IPS-18a (cell line): ENCODE results near the gene PAPSS1.
"Not testable (repeated sequence)": the region's sequence is repeated elsewhere in the genome, so short reads cannot be mapped to it uniquely, and the experiment has no call there.

Source experiments
- H3K27ac ChIP-seq: one replicate; pipeline ENCODE4 v1.5.1; 2013; ENCODE audit warnings: low read length
- H3K27me3 ChIP-seq: one replicate; pipeline ENCODE4 v1.6.1; 2013; ENCODE audit warnings: mild to moderate bottlenecking, low read length; ENCODE audit not compliant: control insufficient read depth, insufficient read depth
- H3K36me3 ChIP-seq: one replicate; pipeline ENCODE4 v1.6.1; 2013; ENCODE audit warnings: low read depth, low read length; ENCODE audit not compliant: control insufficient read depth
- H3K4me1 ChIP-seq: one replicate; pipeline ENCODE4 v1.6.1; 2013; ENCODE audit warnings: low read depth, low read length; ENCODE audit not compliant: control insufficient read depth
- H3K4me3 ChIP-seq: one replicate; pipeline ENCODE4 v1.5.1; 2013; ENCODE audit warnings: low read length
- H3K9ac ChIP-seq: one replicate; pipeline ENCODE4 v1.6.1; 2013; ENCODE audit warnings: mild to moderate bottlenecking, low read length, moderate library complexity
- H3K9me3 ChIP-seq: one replicate; pipeline ENCODE4 v1.6.1; 2013; ENCODE audit warnings: low read depth, low read length; ENCODE audit not compliant: control insufficient read depth

The PAPSS1 gene

DNA sequence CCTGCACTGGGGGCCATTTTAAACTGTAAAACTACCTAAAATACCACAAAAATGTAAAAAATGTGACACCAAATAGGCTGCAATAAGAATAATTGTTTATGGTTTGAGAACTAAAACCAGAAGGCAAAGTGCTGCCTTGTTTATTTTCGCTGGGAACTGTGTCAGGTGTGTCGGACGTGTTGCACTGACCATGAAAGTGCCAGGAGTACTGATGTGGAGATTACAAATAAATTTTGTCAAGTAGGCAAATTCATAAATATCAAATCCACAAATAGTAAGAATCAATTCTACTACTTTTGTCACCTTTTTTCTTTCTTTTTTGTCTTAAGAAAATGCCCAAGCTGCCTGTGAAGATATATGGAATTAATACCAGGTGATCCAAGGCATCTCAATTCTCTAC, 37.7 kb downstream of the PAPSS1 start:
- no peak overlapping the region for H3K9ac ChIP-seq
- H3K27me3 ChIP-seq, result no peaks in the 10 kb centered on the region
- H3K4me3 ChIP-seq, result no peak overlapping the region
- H3K36me3 ChIP-seq, result peaks cover 14% of the 10 kb centered on the region
- no peak overlapping the region for H3K27ac ChIP-seq
- no peaks in the 10 kb centered on the region for H3K9me3 ChIP-seq
- H3K4me1 ChIP-seq, result no peaks in the 10 kb centered on the region

DNA sequence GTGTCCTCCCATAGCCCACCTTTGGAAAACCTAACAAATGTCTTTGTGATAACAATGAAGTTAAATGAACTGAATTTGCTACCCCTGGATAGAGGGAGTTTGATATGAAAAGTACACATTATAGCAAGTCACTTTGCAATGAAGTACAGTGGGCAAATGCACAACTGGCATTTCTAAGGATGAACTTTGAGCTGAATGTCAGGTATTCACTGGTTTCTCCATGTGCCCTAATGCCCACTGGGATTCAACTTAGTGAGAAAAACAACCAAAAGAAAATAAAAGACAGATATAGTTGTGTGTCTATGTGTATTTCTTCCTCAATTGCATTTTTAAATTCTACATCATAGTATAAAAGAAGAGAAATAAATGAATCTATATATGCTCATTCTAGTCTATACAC, 51.0 kb downstream of the PAPSS1 start:
- H3K36me3 ChIP-seq, result no peaks in the 10 kb centered on the region
- H3K9me3 ChIP-seq, result no peaks in the 10 kb centered on the region
- H3K4me3 ChIP-seq, result no peak overlapping the region
- no peaks in the 10 kb centered on the region for H3K27me3 ChIP-seq
- peaks cover 11% of the 10 kb centered on the region for H3K4me1 ChIP-seq
- H3K27ac ChIP-seq, result no peak overlapping the region
- no peak overlapping the region for H3K9ac ChIP-seq

DNA sequence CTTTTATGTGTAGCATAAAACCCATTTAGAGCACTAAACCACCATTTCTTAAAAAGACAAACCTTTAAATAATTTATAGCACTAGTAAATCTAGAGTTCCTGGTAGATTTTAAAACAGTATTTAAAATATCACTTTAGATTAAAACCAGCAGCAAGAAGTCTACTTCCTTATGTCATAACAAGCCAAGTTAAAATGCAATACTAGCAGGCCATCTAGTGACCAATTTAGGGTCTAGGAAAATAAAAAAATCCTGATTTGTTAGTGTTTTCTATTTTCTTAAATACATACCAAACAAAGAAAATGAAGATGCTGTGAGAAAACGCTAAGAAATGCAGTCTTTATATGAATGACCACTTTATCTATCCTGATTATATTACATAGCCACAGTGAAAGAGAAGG, 53.9 kb downstream of the PAPSS1 start:
- H3K36me3 ChIP-seq, result no peaks in the 10 kb centered on the region
- no peak overlapping the region for H3K4me3 ChIP-seq
- no peak overlapping the region for H3K9ac ChIP-seq
- no peak overlapping the region for H3K27ac ChIP-seq
- no peaks in the 10 kb centered on the region for H3K9me3 ChIP-seq
- H3K27me3 ChIP-seq, result no peaks in the 10 kb centered on the region
- peaks cover 14% of the 10 kb centered on the region for H3K4me1 ChIP-seq

DNA sequence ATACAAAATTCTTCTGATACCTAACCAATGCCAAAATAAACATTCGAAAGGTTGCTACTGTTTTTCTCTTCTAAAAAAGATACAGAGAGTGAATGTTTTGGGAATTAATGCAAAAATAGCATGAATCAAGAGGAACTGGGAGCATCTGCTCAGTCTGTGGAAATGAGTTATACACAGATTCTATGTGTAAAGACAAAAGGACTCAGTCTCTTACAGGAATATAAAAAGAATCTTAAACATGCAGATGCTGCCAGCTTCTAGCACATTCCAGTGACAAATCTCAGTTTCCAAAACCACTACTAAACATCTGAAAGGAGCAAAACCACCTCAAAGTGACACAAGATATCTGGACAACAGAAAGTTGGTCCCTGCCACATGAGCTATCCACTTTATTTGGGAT, 55.0 kb downstream of the PAPSS1 start:
- Histone ChIP-seq H3K27me3 (no peaks in the 10 kb centered on the region), H3K4me1 (peaks cover 14% of the 10 kb centered on the region), H3K4me3 (no peak overlapping the region), H3K27ac (no peak overlapping the region), H3K9ac (no peak overlapping the region), H3K36me3 (no peaks in the 10 kb centered on the region), H3K9me3 (no peaks in the 10 kb centered on the region)

DNA sequence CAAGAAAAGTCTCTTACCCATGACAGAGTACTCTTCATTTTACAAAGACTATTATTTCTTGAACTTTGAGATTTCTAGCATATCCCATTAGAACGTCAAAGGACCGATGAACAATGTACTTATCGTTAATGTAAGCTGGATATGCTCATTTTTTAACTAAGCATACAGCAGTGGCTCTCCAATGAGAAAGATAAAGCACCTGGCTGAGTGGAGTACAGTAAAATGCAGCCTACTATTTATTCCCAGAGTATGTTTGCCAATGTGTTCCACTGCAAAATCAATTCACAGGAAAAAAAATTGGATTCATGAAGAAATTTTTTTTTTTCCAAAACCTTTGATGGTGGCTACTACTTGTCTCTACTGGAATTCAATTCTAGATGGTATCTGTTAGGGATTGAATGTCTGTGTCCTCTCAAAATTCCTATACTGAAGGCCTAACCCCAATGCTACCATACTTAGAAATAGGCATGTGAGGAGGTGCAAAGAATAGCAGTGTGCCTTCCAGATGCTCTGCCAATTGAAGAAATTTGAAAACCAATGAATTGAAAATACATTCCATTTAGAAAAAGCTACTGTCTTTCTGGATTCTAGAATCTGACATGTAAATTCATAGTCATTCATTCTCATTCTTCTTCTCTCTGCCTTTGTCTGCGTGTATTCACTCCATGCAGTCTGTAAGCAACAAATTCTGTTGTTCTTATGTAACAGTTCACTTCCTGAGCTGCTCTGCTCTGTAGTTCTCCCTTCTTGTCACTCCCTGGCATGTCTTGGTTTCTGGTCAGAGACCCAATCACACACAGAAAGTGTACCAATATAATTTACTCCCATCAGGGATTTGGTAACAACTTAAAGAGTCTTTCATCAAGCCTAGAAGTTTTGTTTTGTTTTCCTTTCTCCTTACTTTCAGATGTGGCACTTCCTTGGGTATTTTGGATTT, 61.4 kb downstream of the PAPSS1 start:
- Histone ChIP-seq H3K4me1 (peaks cover 3% of the 10 kb centered on the region), H3K9me3 (no peaks in the 10 kb centered on the region), H3K4me3 (no peak overlapping the region), H3K27me3 (no peaks in the 10 kb centered on the region), H3K36me3 (no peaks in the 10 kb centered on the region), H3K9ac (no peak overlapping the region), H3K27ac (no peak overlapping the region)

DNA sequence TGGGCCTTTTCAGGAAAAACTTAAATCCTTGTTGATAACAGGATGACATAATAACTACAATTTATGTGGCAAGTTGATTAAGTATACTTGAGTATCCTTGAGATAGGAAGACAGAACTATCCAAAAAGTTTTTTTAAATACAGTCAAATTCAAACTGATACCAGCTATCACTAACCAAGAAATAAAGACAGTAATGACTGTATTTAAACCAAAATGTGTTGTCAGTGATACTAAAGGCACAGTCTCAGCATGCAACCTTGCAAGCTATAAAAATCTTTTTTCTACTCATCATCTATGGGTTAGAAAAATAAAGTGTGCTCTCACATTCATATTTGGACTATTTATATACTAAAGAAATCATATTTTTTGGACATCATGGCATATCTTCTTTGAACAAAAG, 64.7 kb downstream of the PAPSS1 start:
- peaks cover 3% of the 10 kb centered on the region for H3K4me1 ChIP-seq
- H3K9me3 ChIP-seq, result no peaks in the 10 kb centered on the region
- H3K27ac ChIP-seq, result no peak overlapping the region
- H3K9ac ChIP-seq, result no peak overlapping the region
- no peaks in the 10 kb centered on the region for H3K27me3 ChIP-seq
- H3K4me3 ChIP-seq, result no peak overlapping the region
- H3K36me3 ChIP-seq, result no peaks in the 10 kb centered on the region

DNA sequence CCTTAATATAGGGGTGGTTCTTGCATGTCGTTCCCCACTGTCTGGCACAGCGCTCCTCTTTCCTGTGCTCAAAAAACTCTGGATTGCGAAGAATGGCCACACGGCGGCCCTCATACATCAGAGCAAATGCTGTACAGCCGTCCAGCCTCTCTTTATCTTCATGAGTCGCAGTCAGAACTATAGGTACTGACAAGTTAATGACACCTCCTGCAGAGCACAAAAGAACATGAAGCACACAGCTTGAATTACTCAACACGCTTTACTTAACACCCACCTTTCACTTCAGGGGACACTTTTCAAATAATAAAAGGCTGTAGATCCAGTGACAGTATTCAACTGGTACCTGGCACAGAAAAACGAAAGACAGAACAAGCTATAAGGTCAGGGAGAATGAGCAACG, 65.3 kb downstream of the PAPSS1 start:
- Histone ChIP-seq H3K4me1 (peaks cover 5% of the 10 kb centered on the region), H3K36me3 (no peaks in the 10 kb centered on the region), H3K27me3 (no peaks in the 10 kb centered on the region), H3K4me3 (no peak overlapping the region), H3K9ac (no peak overlapping the region), H3K27ac (no peak overlapping the region), H3K9me3 (no peaks in the 10 kb centered on the region)

DNA sequence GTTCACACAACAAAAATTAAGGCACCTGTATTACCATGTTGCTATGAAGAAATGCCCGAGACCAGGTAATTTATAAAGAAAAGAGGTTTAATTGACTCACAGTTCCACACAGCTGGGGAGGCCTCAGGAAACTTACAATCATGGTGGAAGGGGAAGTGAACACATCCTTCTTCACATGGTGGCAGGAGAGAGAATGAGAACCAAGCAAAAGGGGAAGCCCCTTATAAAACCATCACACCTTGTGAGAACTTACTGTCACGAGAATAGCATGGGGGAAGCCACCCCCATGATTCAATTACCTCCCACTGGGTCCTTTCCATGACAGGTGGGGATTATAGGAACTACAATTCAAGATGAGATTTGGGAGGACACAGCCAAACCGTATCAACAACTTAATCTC, 68.6 kb downstream of the PAPSS1 start:
- not testable (repeated sequence) for H3K36me3 ChIP-seq

DNA sequence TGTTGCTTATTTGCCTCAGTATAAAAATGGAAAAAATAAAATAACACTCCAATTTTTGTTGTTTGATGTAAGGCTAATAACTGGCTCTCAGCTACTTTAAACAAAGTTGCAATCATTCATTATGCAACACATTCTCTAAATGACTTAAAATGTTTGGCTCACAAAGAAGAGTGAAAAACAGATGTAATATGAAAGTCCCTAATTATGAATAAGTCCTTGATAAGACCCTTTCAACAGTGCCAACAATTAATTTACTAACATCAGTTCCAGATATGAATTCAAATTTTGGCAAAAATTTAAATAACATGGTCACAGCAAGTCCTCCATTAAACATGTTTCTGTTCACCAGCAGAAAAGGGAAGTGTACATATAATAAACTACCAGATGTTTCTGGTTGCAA, 69.8 kb downstream of the PAPSS1 start:
- Histone ChIP-seq H3K4me1 (peaks cover 19% of the 10 kb centered on the region), H3K36me3 (no peaks in the 10 kb centered on the region), H3K9me3 (no peaks in the 10 kb centered on the region), H3K27ac (no peak overlapping the region), H3K9ac (no peak overlapping the region), H3K27me3 (no peaks in the 10 kb centered on the region), H3K4me3 (no peak overlapping the region)

More for the DNA sequence above, 68.6 kb downstream of the PAPSS1 start:
- H3K4me3 ChIP-seq, H3K27me3 ChIP-seq, H3K27ac ChIP-seq, H3K9me3 ChIP-seq, H3K9ac ChIP-seq: not testable (repeated sequence)
- peaks cover 20% of the 10 kb centered on the region for H3K4me1 ChIP-seq

DNA sequence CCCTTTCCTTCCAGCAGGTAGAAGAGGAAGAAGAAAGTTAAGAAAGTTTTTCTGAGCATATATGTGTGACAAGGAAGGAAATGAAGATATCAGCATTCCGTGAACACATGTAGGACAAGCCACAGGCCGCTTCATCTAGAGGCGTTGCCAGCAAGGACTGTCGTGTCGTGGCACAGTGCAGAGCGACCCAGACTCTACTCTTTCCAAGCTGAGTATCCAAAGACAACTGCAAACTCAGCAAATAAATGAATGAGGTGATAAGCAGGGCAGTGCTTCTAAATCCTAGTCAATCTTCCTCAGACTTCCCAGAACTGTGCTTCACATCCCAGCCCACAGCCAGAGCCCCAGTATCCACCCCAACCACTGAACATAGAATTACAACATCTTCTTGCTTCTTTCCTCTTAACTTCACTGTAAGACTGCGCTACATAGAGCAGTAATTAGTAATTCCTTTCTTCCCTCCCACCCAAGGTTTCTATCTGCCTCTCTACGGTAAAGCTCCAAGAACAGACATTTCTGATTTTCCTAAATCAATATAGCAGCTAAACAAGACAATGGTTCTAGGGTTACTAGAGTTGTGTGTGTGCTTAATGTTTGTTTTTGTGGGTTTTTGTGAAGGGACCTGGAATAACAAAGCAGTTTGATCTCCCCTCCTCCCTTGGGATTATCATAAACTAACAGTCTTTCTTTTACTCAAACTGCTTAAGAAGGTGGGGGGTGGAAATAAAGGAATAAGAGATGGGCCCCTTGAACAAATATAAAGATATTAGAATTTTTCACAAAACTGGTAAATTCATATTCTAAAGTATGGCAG, 71.6 kb downstream of the PAPSS1 start:
- Histone ChIP-seq H3K27ac (no peak overlapping the region), H3K4me3 (no peak overlapping the region), H3K9me3 (no peaks in the 10 kb centered on the region), H3K9ac (no peak overlapping the region), H3K27me3 (no peaks in the 10 kb centered on the region), H3K36me3 (peaks cover 12% of the 10 kb centered on the region), H3K4me1 (peaks cover 17% of the 10 kb centered on the region)

DNA sequence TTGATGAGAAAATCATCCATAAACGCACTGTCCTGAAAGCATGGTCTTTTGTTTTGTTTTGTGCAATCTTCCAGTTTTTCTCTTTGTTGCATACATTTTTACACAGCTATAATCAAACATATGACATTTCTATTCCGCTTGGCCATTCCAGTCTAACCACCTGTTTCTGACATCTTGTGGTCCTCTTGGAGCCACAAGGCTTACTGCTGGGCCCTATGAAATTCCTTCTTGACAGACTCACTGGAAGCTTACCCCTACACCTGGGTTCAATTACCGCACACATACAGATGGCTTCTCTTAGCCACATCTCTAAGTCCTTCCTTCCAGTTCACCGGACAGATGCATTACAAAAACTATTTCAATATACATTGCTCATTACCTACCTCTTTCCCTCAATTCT, 72.4 kb downstream of the PAPSS1 start:
- Histone ChIP-seq H3K9me3 (no peaks in the 10 kb centered on the region), H3K4me3 (no peak overlapping the region), H3K4me1 (peaks cover 17% of the 10 kb centered on the region), H3K27me3 (no peaks in the 10 kb centered on the region), H3K27ac (no peak overlapping the region), H3K36me3 (peaks cover 12% of the 10 kb centered on the region), H3K9ac (no peak overlapping the region)
